Activated T-helper 2 cell treated with anti-CD3 and anti-CD28 coated beads, Interferon-gamma antibody, Interleukin-2, Interleukin-4, amounts not matched to agents 10 μg/mL and 5 μg/mL and 100 μg/mL, durations not matched to agents 14 hours and 24 hours and 36 hours (primary cell): ENCODE measurements around the gene ERBB4. TPM values are rescaled to one million over a fixed set of nuclear protein-coding genes. Genes with fewer than 3 reads are reported as not detected.

Source experiments
- DNase-seq: peaks from one replicate; pipeline ENCODE4 v3.0.0; 2021; ENCODE audit warnings: low spot score
- H3K27ac Mint-ChIP-seq: one replicate; pipeline ENCODE4 v1.8.0; 2021; ENCODE audit warnings: mixed read lengths
- H3K27me3 Mint-ChIP-seq: one replicate; pipeline ENCODE4 v1.8.0; 2021; ENCODE audit warnings: low read depth, mixed read lengths
- H3K36me3 Mint-ChIP-seq: one replicate; pipeline ENCODE4 v1.8.0; 2021; ENCODE audit warnings: low read depth, mixed read lengths
- H3K4me1 Mint-ChIP-seq: one replicate; pipeline ENCODE4 v1.8.0; 2021; ENCODE audit warnings: low read depth, mixed read lengths
- H3K4me3 Mint-ChIP-seq: one replicate; pipeline ENCODE4 v1.8.0; 2021; ENCODE audit warnings: low read depth, mild to moderate bottlenecking, moderate library complexity, mixed read lengths
- H3K9me3 Mint-ChIP-seq: one replicate; pipeline ENCODE4 v1.8.0; 2021; ENCODE audit warnings: mixed read lengths
- intact Hi-C: fragments of 100-400 bp; cut with micrococcal nuclease; formaldehyde crosslinking; loops from one replicate; pipeline ENCODE4 v1.15.1; 2023
- total RNA-seq: library from RNA; stranded (reverse); gene quantifications from 2 replicates; pipeline ENCODE4 v1.2.3, GENCODE V29; 2022

The ERBB4 gene
- total RNA-seq, 1 donor from 2014 or later = not detected

- H3K4me1 Mint-ChIP-seq = no peaks in the 10 kb centered on the region
- H3K4me3 Mint-ChIP-seq = no peak overlapping the region
- H3K27me3 Mint-ChIP-seq = no peaks in the 10 kb centered on the region
- no peaks in the 10 kb centered on the region for H3K36me3 Mint-ChIP-seq
- no peak for DNase-seq
- intact Hi-C loops = no loop called here
- H3K9me3 Mint-ChIP-seq = no peaks in the 10 kb centered on the region
- H3K27ac Mint-ChIP-seq = no peak overlapping the region
These were observed 597.3 kb downstream of the ERBB4 start for GRCh38 chr2:211941216-211941747.

- Mint-ChIP-seq H3K4me1 (no peaks in the 10 kb centered on the region), H3K27me3 (no peaks in the 10 kb centered on the region), H3K9me3 (no peaks in the 10 kb centered on the region), H3K27ac (no peak overlapping the region), H3K36me3 (no peaks in the 10 kb centered on the region), H3K4me3 (no peak overlapping the region)
- no peak for DNase-seq
- intact Hi-C loops = no loop called here
These were observed 599.4 kb downstream of the ERBB4 start for GRCh38 chr2:211939177-211939576.

- intact Hi-C loops = no loop called here
- no peaks in the 10 kb centered on the region for H3K27me3 Mint-ChIP-seq
- H3K36me3 Mint-ChIP-seq = no peaks in the 10 kb centered on the region
- H3K4me1 Mint-ChIP-seq = no peaks in the 10 kb centered on the region
- no peak overlapping the region for H3K4me3 Mint-ChIP-seq
- no peak overlapping the region for H3K27ac Mint-ChIP-seq
- no peaks in the 10 kb centered on the region for H3K9me3 Mint-ChIP-seq
- no peak for DNase-seq
These were observed 603.8 kb downstream of the ERBB4 start for GRCh38 chr2:211934811-211935210.

GRCh38 chr2:211931314-211931713 is 607.3 kb downstream of the ERBB4 start:
- no peak overlapping the region for H3K27ac Mint-ChIP-seq
- H3K4me1 Mint-ChIP-seq = no peaks in the 10 kb centered on the region
- no peaks in the 10 kb centered on the region for H3K27me3 Mint-ChIP-seq
- no peaks in the 10 kb centered on the region for H3K36me3 Mint-ChIP-seq
- H3K4me3 Mint-ChIP-seq = no peak overlapping the region
- intact Hi-C loops = no loop called here
- H3K9me3 Mint-ChIP-seq = no peaks in the 10 kb centered on the region
- no peak for DNase-seq

GRCh38 chr2:211930331-211930730 is 608.3 kb downstream of the ERBB4 start:
- DNase-seq = no peak
- Mint-ChIP-seq H3K27me3 (no peaks in the 10 kb centered on the region), H3K4me3 (no peak overlapping the region), H3K9me3 (no peaks in the 10 kb centered on the region), H3K27ac (no peak overlapping the region), H3K36me3 (no peaks in the 10 kb centered on the region), H3K4me1 (no peaks in the 10 kb centered on the region)
- intact Hi-C loops = no loop called here

GRCh38 chr2:211928201-211928600 is 610.4 kb downstream of the ERBB4 start:
- H3K4me3 Mint-ChIP-seq = no peak overlapping the region
- intact Hi-C loops = no loop called here
- no peak for DNase-seq
- H3K36me3 Mint-ChIP-seq = no peaks in the 10 kb centered on the region
- no peaks in the 10 kb centered on the region for H3K4me1 Mint-ChIP-seq
- H3K9me3 Mint-ChIP-seq = no peaks in the 10 kb centered on the region
- H3K27me3 Mint-ChIP-seq = no peaks in the 10 kb centered on the region
- no peak overlapping the region for H3K27ac Mint-ChIP-seq

GRCh38 chr2:211923019-211923418 is 615.6 kb downstream of the ERBB4 start:
- no peaks in the 10 kb centered on the region for H3K36me3 Mint-ChIP-seq
- no peak overlapping the region for H3K27ac Mint-ChIP-seq
- H3K9me3 Mint-ChIP-seq = no peaks in the 10 kb centered on the region
- H3K4me3 Mint-ChIP-seq = no peak overlapping the region
- no peaks in the 10 kb centered on the region for H3K4me1 Mint-ChIP-seq
- intact Hi-C loops = no loop called here
- H3K27me3 Mint-ChIP-seq = no peaks in the 10 kb centered on the region
- DNase-seq = no peak

GRCh38 chr2:211903961-211904360 is 634.6 kb downstream of the ERBB4 start:
- Mint-ChIP-seq H3K4me1 (no peaks in the 10 kb centered on the region), H3K27ac (no peak overlapping the region), H3K4me3 (no peak overlapping the region), H3K36me3 (no peaks in the 10 kb centered on the region), H3K9me3 (no peaks in the 10 kb centered on the region), H3K27me3 (no peaks in the 10 kb centered on the region)
- no peak for DNase-seq
- intact Hi-C loops = no loop called here

- H3K27me3 Mint-ChIP-seq = no peaks in the 10 kb centered on the region
- no peaks in the 10 kb centered on the region for H3K4me1 Mint-ChIP-seq
- no peak overlapping the region for H3K4me3 Mint-ChIP-seq
- DNase-seq = no peak
- no peaks in the 10 kb centered on the region for H3K9me3 Mint-ChIP-seq
- intact Hi-C loops = no loop called here
- no peak overlapping the region for H3K27ac Mint-ChIP-seq
- no peaks in the 10 kb centered on the region for H3K36me3 Mint-ChIP-seq
These were observed 637.3 kb downstream of the ERBB4 start for GRCh38 chr2:211901226-211901846.

- intact Hi-C loops = no loop called here
- no peaks in the 10 kb centered on the region for H3K27me3 Mint-ChIP-seq
- no peak for DNase-seq
- H3K9me3 Mint-ChIP-seq = no peaks in the 10 kb centered on the region
- H3K4me3 Mint-ChIP-seq = no peak overlapping the region
- no peaks in the 10 kb centered on the region for H3K4me1 Mint-ChIP-seq
- no peaks in the 10 kb centered on the region for H3K36me3 Mint-ChIP-seq
- no peak overlapping the region for H3K27ac Mint-ChIP-seq
These were observed 638.1 kb downstream of the ERBB4 start for GRCh38 chr2:211900518-211900917.

GRCh38 chr2:211900000-211900399 is 638.6 kb downstream of the ERBB4 start:
- Mint-ChIP-seq H3K4me3 (no peak overlapping the region), H3K27me3 (no peaks in the 10 kb centered on the region), H3K36me3 (no peaks in the 10 kb centered on the region), H3K4me1 (no peaks in the 10 kb centered on the region), H3K27ac (no peak overlapping the region), H3K9me3 (no peaks in the 10 kb centered on the region)
- intact Hi-C loops = no loop called here
- DNase-seq = no peak

GRCh38 chr2:211898702-211899101 is 639.9 kb downstream of the ERBB4 start:
- no peak overlapping the region for H3K27ac Mint-ChIP-seq

GRCh38 chr2:211881449-211881848 is 657.2 kb downstream of the ERBB4 start:
- Mint-ChIP-seq H3K27me3 (no peaks in the 10 kb centered on the region), H3K9me3 (no peaks in the 10 kb centered on the region), H3K4me1 (no peaks in the 10 kb centered on the region), H3K4me3 (no peak overlapping the region), H3K36me3 (no peaks in the 10 kb centered on the region), H3K27ac (no peak overlapping the region)
- DNase-seq = no peak
- intact Hi-C loops = no loop called here

More at GRCh38 chr2:211898702-211899101, 639.9 kb downstream of the ERBB4 start:
- H3K27me3 Mint-ChIP-seq = no peaks in the 10 kb centered on the region
- no peak for DNase-seq
- no peak overlapping the region for H3K4me3 Mint-ChIP-seq
- no peaks in the 10 kb centered on the region for H3K36me3 Mint-ChIP-seq
- intact Hi-C loops = no loop called here
- no peaks in the 10 kb centered on the region for H3K9me3 Mint-ChIP-seq
- H3K4me1 Mint-ChIP-seq = no peaks in the 10 kb centered on the region

- Mint-ChIP-seq H3K27me3 (no peaks in the 10 kb centered on the region), H3K36me3 (no peaks in the 10 kb centered on the region), H3K9me3 (no peaks in the 10 kb centered on the region), H3K4me1 (no peaks in the 10 kb centered on the region), H3K27ac (no peak overlapping the region), H3K4me3 (no peak overlapping the region)
- intact Hi-C loops = no loop called here
- no peak for DNase-seq
These were observed 659.3 kb downstream of the ERBB4 start for GRCh38 chr2:211879323-211879722.
